D721Med (cell line): ENCODE measurements around the gene SLC6A19.

Source experiments
- DNase-seq: peaks from one replicate; pipeline ENCODE4 v3.0.0; 2011; ENCODE audit warnings: low spot score; ENCODE audit not compliant: insufficient read length
- FAIRE-seq: peaks from 2 replicates; lab custom pipeline; 2011; peaks lifted over from hg19 to GRCh38; lab: Jason Lieb, UNC
- CTCF ChIP-seq: IDR thresholded peaks from 2 replicates; pipeline ENCODE4 v1.5.1; 2012; ENCODE audit warnings: mild to moderate bottlenecking, control low read depth; ENCODE audit not compliant: insufficient read depth; ENCODE audit errors: missing control alignments

The SLC6A19 gene

GRCh38 chr5:1241509-1242080 is 40.2 kb downstream of the SLC6A19 start:
- FAIRE-seq, result no peak
- TF ChIP-seq CTCF, result no peak
- DNase-seq, result no peak

- no peak for TF ChIP-seq CTCF
- FAIRE-seq, result no peak
- DNase-seq, result no peak
Measured at GRCh38 chr5:1242733-1243486, 41.5 kb downstream of the SLC6A19 start.

- no peak for TF ChIP-seq CTCF
- FAIRE-seq, result no peak
- DNase-seq, result no peak
Measured at GRCh38 chr5:1243487-1244130, 42.2 kb downstream of the SLC6A19 start.

GRCh38 chr5:1244255-1244654 is 42.9 kb downstream of the SLC6A19 start:
- TF ChIP-seq CTCF, result no peak
- DNase-seq, result no peak
- no peak for FAIRE-seq

- no peak for DNase-seq
- FAIRE-seq, result no peak
- no peak for TF ChIP-seq CTCF
Measured at GRCh38 chr5:1244976-1245375, 43.6 kb downstream of the SLC6A19 start.

- no peak for FAIRE-seq
- TF ChIP-seq CTCF, result no peak
- DNase-seq, result no peak
Measured at GRCh38 chr5:1245905-1246576, 44.6 kb downstream of the SLC6A19 start.
